PC-9 (cell line): Measurements from ENCODE around the gene MCTP1. TPM values are rescaled to one million over a fixed set of nuclear protein-coding genes. Genes with fewer than 3 reads are reported as not detected.

Source experiments
- BruUV-seq: library from RNA; stranded (reverse); fragments of 400-500 nt; replicated peaks from 2 replicates; lab custom pipeline; 2021; lab: Mats Ljungman, UMichigan
- CTCF ChIA-PET: fragments of 300-600 bp; sonication (Branson Sonifier 250); formaldehyde crosslinking; loops from one replicate; lab custom pipeline; 2022; ENCODE audit warnings: antibody characterized with exemption; lab: Charles Lee
- POLR2A ChIA-PET: fragments of 300-600 bp; sonication (Branson Sonifier 250); formaldehyde crosslinking; loops from one replicate; lab custom pipeline; 2022; ENCODE audit warnings: antibody characterized with exemption; ENCODE audit not compliant: unreplicated experiment; lab: Charles Lee
- DNase-seq, 2 experiments: peaks; one replicate each; pipeline versions ENCODE4 v3.0.0 to v3.0.0-alpha.2; 2015 to 2022; ENCODE audit warnings: mixed read lengths in 1 of 2
- H2AFZ ChIP-seq: fragments of 200-600 bp; sonication (generic); 2 replicates; pipeline ENCODE4 v1.8.1; 2017; ENCODE audit warnings: antibody characterized with exemption
- H3F3A ChIP-seq: fragments of 200-600 bp; sonication (generic); 2 replicates; pipeline ENCODE4 v1.8.1; 2017; ENCODE audit warnings: antibody characterized with exemption, mild to moderate bottlenecking, low read depth; ENCODE audit not compliant: insufficient read depth
- H3K27ac ChIP-seq: fragments of 200-600 bp; sonication (generic); 2 replicates; pipeline ENCODE4 v1.6.1; 2016; ENCODE audit warnings: mixed run types
- H3K27me3 ChIP-seq: fragments of 200-600 bp; sonication (generic); 2 replicates; pipeline ENCODE4 v1.6.1; 2016; ENCODE audit warnings: low read depth, mixed run types; ENCODE audit not compliant: insufficient read depth
- H3K36me3 ChIP-seq: fragments of 200-600 bp; sonication (generic); 2 replicates; pipeline ENCODE4 v1.6.1; 2016; ENCODE audit warnings: low read depth, mixed run types
- H3K4me1 ChIP-seq: fragments of 200-600 bp; sonication (generic); replicated peaks from 2 replicates; pipeline ENCODE4 v1.6.1; 2016; ENCODE audit warnings: mixed run types; ENCODE audit not compliant: insufficient read depth
- H3K4me2 ChIP-seq: fragments of 200-600 bp; sonication (generic); 2 replicates; pipeline ENCODE4 v1.6.1; 2017; ENCODE audit warnings: mixed run types
- H3K4me3 ChIP-seq: fragments of 200-600 bp; sonication (generic); 2 replicates; pipeline ENCODE4 v1.6.1; 2016; ENCODE audit warnings: mixed run types
- H3K79me2 ChIP-seq: fragments of 200-600 bp; sonication (generic); 2 replicates; pipeline ENCODE4 v1.6.1; 2017; ENCODE audit warnings: low read depth, mixed run types
- H3K9me2 ChIP-seq: fragments of 200-600 bp; sonication (generic); 2 replicates; pipeline ENCODE4 v1.8.1; 2017; ENCODE audit warnings: mild to moderate bottlenecking; ENCODE audit not compliant: insufficient read depth
- H3K9me3 ChIP-seq: fragments of 200-600 bp; sonication (generic); 2 replicates; pipeline ENCODE4 v1.8.1; 2016; ENCODE audit warnings: low read depth; ENCODE audit not compliant: insufficient read depth
- H4K20me1 ChIP-seq: fragments of 200-600 bp; sonication (generic); 2 replicates; pipeline ENCODE4 v1.8.1; 2017; ENCODE audit not compliant: insufficient read depth
- CTCF ChIP-seq: fragments of 200-600 bp; sonication (generic); conservative IDR thresholded peaks from 2 replicates; pipeline ENCODE4 v1.6.1; 2017; ENCODE audit warnings: mixed run types, antibody characterized with exemption, mild to moderate bottlenecking, moderate library complexity
- EZH2 ChIP-seq: fragments of 200-600 bp; sonication (generic); IDR thresholded peaks from 2 replicates; pipeline ENCODE4 v1.8.0; 2017; ENCODE audit warnings: antibody characterized with exemption, low read depth
- intact Hi-C: fragments of 100-400 bp; cut with micrococcal nuclease; formaldehyde crosslinking; loops from one replicate; pipeline ENCODE4 v1.10.0; 2022; ENCODE audit not compliant: unreplicated experiment
- total RNA-seq: library from RNA; stranded (reverse); gene quantifications from 2 replicates; pipeline ENCODE4 v1.2.3, GENCODE V29; 2021

The MCTP1 gene
- total RNA-seq, 1 experiment from 2014 or later, result 3.9 TPM

- H3F3A ChIP-seq, result no peaks in the 10 kb centered on the region
- intact Hi-C loops, result no loop called here
- ChIA-PET POLR2A (no interaction called here), CTCF (no interaction called here)
- H2AFZ ChIP-seq, result no peak overlapping the region
- H3K4me3 ChIP-seq, result no peak overlapping the region
- H3K27me3 ChIP-seq, result no peaks in the 10 kb centered on the region
- no peak for DNase-seq
- no TSS peak for BruUV-seq
- H3K9me3 ChIP-seq, result no peaks in the 10 kb centered on the region; the same call in 1 of the 2 replicates
- no peaks in the 10 kb centered on the region for H3K9me2 ChIP-seq
- H3K79me2 ChIP-seq, result no peaks in the 10 kb centered on the region
- TF ChIP-seq EZH2 (no peak), CTCF (no peak)
- H3K4me2 ChIP-seq, result no peak overlapping the region
- H3K36me3 ChIP-seq, result no peaks in the 10 kb centered on the region
- no peak overlapping the region for H3K27ac ChIP-seq
- no peaks in the 10 kb centered on the region for H4K20me1 ChIP-seq
- H3K4me1 ChIP-seq, result no peaks in the 10 kb centered on the region
Measured at GRCh38 chr5:95035891-95036685, 248.8 kb downstream of the MCTP1 start.

GRCh38 chr5:95032801-95033200, 252.1 kb downstream of the MCTP1 start:
- no peaks in the 10 kb centered on the region for H3F3A ChIP-seq
- no peak overlapping the region for H2AFZ ChIP-seq
- intact Hi-C loops, result no loop called here
- ChIA-PET POLR2A (no interaction called here), CTCF (no interaction called here)
- no peaks in the 10 kb centered on the region for H3K4me1 ChIP-seq
- no peaks in the 10 kb centered on the region for H3K36me3 ChIP-seq
- no peak overlapping the region for H3K4me2 ChIP-seq
- H3K27me3 ChIP-seq, result no peaks in the 10 kb centered on the region
- H3K27ac ChIP-seq, result no peak overlapping the region
- no peak overlapping the region for H3K4me3 ChIP-seq
- TF ChIP-seq EZH2 (no peak), CTCF (no peak)
- H4K20me1 ChIP-seq, result no peaks in the 10 kb centered on the region
- no peaks in the 10 kb centered on the region for H3K79me2 ChIP-seq
- no peak for DNase-seq
- BruUV-seq, result no TSS peak
- H3K9me2 ChIP-seq, result no peaks in the 10 kb centered on the region
- no peaks in the 10 kb centered on the region for H3K9me3 ChIP-seq

GRCh38 chr5:95029569-95030366, 255.1 kb downstream of the MCTP1 start:
- POLR2A ChIA-PET, result no interaction called here
- BruUV-seq, result no TSS peak
- no peak for DNase-seq

More at GRCh38 chr5:95029569-95030366, 255.1 kb downstream of the MCTP1 start:
- CTCF ChIA-PET, result no interaction called here
- intact Hi-C loops, result no loop called here
- Histone ChIP-seq H4K20me1 (no peaks in the 10 kb centered on the region), H3K4me1 (no peaks in the 10 kb centered on the region), H3K79me2 (no peaks in the 10 kb centered on the region), H3K27me3 (no peaks in the 10 kb centered on the region), H3K36me3 (no peaks in the 10 kb centered on the region), H2AFZ (no peak overlapping the region), H3K4me3 (no peak overlapping the region), H3F3A (no peaks in the 10 kb centered on the region; the same call in 1 of the 2 replicates), H3K9me3 (no peaks in the 10 kb centered on the region), H3K27ac (no peak overlapping the region), H3K9me2 (no peaks in the 10 kb centered on the region), H3K4me2 (no peak overlapping the region)
- no peak for TF ChIP-seq EZH2
- TF ChIP-seq CTCF, result no peak
